HG02623 (cell line): ENCODE measurements around the gene TET1.
"Not testable (repeated sequence)": the region's sequence is repeated elsewhere in the genome, so short reads cannot be mapped to it uniquely, and the experiment has no call there.

Source experiments
- ATAC-seq: cut with Tn5 transposase; IDR thresholded peaks from one replicate; pipeline ENCODE4 v1.9.1; 2021; ENCODE audit warnings: moderate library complexity; ENCODE audit not compliant: unreplicated experiment

Gene TET1

DNA sequence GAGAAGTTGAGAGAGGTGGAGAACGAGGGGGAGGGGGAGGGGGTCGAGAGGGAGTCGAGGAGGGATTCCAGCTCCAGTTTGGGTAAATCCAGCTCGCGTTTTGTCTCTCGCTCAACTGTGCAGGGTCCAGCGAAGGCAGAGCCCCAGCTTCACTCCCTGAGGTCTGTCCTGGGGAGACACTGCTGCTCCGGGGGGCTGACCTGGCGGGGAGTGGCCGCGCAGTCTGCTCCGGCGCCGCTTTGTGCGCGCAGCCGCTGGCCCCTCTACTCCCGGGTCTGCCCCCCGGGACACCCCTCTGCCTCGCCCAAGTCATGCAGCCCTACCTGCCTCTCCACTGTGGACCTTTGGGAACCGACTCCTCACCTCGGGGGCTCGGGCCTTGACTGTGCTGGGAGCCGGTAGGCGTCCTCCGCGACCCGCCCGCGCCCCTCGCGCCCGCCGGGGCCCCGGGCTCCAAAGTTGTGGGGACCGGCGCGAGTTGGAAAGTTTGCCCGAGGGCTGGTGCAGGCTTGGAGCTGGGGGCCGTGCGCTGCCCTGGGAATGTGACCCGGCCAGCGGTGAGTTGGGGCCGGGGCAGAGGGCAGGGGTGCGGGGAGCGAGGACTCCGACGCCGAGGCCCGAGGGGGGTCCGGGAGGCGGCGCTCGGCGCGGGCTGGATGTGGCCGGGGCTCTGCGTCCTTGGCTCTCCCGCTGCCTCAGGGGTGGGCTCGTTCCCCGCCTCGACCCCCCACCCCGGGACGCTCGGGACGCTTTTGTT lies at the start of gene TET1:
TET1 (plus strand) TSS at position 152 of the 757 bp plus-strand sequence. CDS start 12,002 bp downstream, outside the sequence.
- no peak for ATAC-seq

DNA sequence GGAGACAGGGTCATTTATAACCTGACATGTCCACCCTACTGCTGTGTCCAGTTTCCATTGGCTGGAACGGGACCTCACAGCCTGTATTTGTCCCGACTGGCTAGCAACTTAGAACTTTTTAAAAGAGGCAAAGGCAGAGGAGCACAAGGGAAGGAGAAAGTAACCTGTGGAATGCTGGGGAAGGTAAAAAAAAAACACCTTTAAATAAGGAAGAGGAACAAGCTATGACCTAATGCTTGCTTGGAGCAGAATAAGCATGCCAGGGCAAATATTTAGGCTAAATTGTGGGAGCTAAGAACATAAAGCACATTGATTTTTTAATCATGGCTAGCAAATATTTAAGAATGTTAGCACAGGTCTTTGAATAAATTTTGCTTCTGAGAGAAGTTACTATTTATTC lies 43.9 kb upstream of the TET1 start:
- not testable (repeated sequence) for ATAC-seq

DNA sequence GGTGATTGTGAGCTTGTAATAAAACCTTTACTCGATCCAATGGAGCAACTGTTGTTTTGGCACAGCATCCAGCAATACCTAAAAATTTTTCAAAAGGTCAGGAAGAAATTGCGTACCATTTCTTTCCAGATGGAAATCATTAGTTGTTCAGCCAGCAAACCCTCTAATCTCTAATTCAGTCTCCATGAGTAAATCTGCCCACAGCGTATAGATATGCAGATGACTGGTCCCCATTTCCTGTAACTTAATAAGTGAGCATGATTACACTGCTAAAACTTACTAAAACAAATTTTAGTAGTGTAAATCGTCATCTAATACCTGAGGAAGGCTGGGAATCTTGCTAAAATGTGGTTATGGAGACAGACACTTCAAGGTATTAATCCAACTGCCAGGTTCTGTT lies 43.4 kb upstream of the TET1 start:
- no peak for ATAC-seq

DNA sequence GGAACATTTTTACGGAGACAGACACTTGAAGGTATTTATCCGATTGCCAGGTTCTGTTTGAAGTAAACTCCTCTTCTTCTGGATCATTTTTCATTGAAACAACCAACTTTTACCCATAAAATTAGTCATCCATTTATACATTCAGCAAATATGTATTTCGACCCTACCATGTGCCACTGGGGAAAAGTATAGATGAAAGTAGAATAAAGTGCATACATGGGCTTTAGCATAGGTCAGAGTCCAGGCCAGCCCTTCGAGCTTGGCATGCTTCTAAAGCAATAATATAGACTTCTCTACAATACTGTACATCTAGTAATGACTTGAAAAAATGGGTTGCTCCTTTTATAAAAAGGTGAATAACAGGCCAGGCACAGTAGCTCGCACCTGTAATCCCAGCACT lies 42.9 kb upstream of the TET1 start:
- no peak for ATAC-seq

DNA sequence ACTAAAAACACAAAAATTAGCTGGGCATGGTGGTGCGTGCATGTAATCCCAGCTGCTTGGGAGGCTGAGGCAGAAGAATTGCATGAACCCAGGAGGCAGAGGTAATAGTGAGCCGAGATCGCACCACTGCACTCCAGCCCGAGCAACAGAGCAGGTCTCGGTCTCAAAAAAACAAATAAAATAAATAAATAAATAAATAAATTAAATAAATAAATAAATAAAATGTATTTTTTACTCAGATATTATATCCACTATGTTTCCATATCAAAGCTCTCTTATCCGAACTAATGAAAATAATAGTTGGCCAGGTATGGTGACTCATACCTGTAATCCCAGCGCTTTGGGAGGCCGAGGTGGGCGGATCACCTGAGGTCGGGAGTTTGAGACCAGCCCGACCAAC lies 41.5 kb upstream of the TET1 start:
- not testable (repeated sequence) for ATAC-seq

DNA sequence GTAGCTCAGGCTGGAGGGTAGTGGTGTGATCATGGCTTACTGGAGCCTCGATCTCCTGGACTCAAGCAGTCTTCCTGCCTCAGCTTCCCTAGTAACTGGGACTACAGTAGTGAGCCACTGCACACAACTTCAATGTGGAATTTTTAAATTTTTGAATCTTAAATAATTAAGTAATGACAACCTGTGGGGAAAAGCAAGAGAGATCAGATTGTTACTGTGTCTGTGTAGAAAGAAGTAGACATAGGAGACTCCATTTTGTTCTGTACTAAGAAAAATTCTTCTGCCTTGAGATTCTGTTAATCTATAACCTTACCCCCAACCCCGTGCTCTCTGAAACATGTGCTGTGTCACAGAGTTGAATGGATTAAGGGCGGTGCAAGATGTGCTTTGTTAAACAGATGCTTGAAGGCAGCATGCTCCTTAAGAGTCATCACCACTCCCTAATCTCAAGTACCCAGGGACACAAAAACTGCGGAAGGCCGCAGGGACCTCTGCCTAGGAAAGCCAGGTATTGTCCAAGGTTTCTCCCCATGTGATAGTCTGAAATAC lies 34.6 kb upstream of the TET1 start:
- not testable (repeated sequence) for ATAC-seq

DNA sequence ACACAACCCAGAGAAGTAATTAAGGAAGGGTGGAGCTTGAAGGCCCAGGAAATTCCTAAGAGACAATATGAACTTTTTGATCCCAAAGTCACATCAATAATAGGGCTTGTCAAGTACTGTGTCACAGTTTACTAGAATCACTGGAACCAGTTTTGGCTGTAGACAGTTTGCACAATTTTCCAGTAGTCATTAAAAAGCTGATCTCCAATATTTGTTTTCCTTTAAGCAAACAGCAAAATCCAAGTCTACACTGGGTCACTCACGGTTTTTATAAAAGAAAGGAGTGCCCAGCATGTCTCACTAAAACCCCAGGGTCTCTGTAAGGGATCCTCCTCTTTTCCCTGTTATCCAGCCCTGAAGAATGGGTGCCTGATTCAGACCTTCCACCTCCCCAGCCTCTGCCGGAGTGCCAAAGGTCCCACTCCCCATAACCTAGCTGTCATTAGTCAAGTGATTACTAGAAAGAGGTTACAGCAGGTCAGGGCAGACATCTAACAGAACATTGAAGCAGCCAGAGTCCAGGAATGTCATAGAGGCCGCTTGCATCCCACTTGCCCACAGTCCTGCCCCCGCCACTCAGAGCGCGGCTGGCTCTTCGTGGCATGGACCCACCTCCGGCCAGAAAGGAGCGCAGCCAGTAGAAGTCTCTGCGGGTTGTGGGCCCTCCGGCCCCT lies 33.4 kb upstream of the TET1 start:
- ATAC-seq: peak; percentile 55

DNA sequence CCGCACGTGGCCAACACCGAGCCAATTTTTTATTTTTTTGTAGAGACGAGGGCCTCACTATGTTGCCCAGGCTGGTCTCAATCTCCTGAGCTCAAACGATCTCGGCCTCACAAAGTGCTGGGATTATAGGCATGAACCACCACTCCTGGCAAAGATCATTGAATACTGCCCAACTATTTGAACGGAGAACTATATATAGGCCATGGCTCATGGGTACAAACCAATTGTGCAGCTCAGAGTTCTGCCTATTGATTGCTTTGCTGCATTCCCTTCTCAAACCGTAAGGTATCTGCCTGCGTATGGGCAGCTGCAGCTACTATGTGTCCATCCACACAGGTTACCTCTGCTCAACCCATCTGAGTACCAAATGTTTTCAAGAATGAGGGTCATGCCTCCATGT lies 23.2 kb upstream of the TET1 start:
- no peak for ATAC-seq

DNA sequence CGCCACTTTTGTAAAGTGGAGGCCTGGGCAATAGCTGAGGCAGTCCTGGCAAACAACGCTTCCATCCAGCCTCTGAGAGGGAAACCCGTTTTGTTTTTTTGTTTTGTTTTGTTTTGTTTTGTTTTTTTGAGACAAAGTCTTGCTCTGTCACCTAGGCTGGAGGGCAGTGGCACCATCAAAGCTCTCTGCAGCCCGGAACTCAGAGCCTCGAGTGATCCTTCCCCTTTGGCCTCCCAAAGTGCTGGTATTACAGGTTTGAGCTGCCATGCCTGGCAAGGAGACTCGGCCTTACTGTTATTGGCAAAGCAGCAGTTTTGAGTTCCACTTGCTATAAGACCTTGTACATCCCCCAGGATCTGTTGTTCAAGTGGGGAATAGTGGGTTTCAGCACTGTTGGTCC lies 22.3 kb upstream of the TET1 start:
- no peak for ATAC-seq

DNA sequence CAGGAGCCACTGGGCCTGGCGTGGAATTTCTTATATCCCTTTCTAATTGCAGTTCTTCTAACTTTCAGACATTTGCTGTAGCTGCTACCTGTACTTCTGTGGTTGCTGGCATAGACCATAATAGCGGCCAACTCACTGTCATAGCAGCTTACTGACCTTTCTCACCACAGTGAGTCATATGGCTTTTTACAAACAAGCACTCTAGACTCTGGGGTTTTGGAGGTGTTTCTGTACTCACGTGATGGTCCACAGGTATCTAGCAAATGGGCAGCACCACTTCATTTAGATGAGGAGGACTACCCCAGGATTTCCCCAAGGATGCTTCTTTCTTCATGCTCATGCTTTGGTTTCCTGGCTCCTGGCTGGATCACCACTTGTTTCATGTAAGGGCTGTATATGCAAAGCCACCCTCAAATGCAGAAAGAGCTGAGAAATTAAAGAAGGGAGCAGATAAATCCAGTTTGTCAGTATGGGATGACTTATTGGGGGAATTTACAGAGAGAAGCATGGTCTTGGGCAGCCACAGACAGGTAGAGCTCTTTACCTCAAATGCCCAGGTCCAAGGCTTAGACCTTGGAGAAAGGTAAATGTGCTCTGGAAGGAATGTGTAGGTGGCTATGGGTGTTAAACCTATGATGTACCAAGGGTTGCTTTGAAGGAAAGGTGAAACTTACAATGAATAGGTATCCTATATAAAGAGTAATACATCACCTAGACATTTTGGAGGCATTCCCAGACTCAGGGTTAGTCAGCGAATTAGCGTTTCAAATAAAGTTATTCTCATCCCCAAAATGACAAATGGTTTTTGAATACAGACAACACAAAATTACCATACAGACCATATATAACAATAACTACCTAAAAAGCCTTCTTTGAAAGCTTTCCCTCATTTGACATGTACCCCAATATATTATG lies 16.9 kb upstream of the TET1 start:
- no peak for ATAC-seq

DNA sequence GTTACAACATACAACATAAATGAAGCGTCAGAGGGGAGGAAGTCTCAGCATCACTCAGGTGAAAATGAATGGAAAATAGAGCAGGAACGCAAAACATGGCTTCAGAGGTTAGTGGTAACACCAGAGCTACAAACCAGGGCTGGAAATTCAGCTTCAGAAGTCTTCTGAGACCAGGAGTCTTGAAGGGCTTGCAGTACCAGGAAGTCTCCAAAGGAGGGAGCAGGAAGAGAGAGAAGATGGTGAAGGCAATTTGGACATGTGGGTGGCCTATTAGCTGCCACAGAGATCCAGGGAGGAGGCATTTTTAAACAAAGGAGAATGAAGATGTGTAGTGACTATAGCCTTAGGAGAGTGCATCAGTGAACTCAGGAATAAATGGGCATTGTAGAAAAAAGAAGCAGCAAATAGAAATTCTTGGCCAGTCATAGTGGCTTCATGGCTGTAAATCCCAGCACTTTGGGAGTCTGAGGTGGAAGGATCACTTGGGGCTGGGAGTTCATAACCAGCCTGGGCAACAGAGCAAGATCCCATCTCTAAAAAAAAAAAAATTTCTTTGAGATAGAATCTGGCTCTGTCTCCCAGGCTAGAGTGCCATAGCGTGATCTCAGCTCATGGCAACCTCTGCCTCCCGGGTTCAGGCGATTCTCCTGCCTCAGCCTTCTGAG lies 9.3 kb upstream of the TET1 start:
- peak; percentile 79 for ATAC-seq

DNA sequence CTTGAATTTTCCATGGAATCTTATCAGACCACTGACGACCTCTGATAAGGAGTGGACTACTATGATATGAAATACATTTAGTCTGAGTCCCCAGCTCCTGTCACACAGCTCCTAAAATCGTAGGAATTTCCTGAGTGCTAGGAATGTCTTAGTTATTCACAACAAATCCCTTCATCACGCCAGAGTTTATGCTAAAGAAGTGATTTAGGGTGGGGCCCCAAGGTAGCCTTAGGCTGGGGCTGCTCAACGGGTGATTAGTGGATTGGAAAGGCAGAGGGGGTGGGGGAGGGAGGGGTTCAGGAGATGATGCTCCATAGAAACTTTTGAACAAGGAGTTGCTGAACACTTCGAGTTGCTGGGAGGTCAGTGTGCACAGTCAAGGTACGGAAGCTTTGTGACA lies 7.0 kb upstream of the TET1 start:
- no peak for ATAC-seq

DNA sequence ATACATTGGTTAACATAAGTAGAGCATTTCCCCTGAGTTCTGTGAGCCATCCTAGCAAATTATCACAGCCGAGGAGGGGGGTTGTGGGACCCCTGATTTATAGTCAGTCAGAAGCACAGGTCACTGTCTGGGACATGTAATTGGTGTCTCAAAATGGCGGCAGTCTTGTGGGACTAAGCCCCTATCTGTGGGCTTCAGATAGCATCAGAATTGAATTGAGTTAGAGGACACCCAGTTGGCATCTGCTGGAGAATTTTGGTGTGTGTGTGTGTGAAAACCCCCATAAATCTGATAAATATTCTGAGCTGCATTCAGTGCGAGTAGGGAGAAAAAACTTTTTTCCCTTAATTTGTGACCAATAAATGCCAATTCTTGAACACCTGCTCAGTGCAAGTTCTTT lies 6.5 kb upstream of the TET1 start:
- ATAC-seq: no peak

DNA sequence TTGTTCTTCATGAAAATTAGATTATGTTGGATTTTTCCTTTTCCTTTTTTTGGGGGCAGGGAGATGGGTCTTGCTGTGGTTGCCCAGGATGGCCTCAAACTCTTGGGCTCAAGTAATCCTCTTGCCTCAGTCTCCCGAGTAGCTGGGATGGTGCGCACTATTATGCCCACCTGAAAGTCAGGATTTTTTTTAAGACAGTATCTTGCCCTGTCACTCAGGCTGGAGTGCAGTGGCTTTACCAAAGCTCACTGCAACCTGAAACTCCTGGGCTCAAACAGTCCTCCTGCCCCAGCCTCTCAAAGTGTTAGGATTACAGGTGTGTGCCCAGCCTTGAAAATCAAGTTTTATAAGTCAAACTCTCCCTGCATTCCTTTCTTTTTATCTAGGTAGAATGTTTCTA lies 1.7 kb upstream of the TET1 start:
- ATAC-seq: no peak

DNA sequence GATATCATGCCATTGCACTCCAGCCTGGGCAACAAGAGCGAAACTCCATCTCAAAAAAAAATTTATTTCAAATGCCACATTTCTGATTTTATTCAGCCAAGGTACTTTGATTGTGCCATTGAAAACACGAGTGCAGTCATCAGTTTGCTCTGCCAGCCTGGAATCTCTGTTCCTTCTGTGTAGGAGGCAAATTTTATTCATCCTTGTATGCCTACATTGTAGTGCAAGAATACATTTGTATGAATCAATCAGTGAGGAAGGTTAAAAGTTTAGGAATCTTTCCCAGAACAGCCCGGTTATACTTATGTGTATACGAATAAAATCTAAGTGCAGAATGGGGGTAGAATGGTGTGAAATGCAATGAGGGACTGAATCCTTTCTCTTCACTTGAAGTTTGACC lies 886 bp upstream of the TET1 start:
- no peak for ATAC-seq

DNA sequence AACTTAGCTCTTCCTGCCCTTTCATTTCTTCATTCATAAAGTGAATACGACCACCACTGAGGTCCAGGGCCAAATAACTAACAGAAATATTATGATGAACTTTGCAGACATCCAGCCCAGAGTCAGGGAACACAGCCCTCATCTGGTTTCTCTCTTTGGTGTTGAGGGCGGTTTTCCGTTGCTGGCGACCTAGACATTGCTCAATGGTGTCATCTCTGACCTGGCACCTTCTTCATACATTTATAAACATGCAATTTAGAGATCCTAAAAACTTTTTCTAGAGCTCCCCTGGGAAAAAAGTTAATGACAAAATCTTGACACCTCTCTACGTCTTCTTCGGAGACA lies 324 bp upstream of the TET1 start:
- ATAC-seq: no peak

DNA sequence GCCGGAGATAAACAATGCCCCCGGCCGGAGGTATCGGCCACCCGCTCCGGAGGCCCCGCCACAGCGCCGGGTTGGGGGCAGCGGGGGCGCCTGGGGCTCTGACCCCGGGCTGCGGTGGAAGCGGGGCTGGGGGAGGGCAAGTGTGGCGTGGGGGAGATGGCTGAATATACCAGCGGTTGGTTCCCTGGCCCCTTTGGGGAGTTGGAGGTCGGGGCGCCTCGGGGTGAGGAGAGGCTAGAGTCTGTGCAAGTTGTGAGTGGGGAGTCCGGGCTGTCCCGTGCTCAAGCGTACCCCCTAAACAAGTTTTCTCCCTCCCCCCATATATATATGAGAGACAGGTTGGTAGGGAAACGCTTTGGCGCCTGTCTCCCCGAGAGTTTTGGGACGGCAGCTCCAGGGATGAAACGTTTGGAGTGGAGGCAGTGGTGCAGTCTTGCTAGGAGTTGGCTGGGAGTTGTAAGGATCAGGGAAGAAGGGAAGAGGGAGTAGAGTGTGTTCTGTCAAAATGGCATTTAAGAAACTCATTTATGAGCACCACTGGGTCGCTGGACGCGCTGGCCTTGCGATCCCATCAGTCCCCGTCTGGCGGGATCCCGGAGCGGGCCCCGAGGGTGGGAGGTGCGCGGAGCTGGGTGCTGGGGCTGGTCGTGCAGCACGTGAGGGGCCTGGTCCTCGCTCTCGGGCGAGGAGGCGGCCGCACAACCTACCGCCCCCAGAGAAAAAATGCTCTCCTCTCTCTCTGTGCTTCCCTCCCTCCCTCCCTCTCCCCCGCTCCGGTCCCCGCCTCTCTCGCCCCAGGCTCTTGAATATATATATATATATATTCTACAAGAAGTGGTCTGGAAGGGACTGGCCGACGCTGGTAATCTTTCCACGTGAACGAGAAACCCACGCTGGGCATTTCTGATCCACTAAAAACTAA lies 1.1 kb downstream of the TET1 start:
- no peak for ATAC-seq

DNA sequence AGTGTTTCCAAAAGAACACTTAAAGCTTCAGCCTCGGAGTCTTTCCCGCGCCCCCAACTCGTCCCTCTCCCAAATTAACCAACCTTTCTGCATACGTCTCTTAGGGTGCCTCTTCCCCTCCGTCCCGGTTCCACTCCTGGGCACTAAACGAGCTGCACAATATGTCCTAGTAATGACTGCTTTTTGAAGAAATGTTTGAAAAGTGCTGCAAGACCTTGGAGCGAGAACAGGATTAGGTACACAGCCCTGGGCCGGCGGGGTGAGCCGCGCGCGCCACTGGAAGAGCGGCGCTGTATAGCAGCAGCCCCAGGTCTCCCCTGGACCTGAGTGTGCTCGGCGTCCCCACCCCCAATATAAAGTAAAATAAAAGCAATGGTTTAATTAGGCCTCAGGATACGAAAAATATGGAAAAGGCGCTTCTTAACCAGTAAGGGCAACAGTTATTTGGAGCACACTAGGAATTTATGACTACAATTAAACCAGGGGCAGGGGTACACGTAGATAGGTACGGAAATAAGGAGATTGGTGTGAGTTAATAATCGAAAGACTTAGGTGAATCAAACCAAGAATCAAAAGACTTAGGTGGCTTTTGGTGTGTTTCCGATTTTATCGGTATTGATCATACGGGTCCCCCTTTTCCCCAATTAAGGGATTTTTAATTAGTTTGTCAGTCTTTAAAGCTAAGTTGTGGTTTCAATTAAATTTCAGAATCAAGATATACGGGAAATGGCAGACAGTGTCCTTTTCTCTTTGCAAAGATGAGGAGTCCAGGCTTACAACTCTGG lies 1.9 kb downstream of the TET1 start:
- no peak for ATAC-seq
